B cell (primary cell): Measurements from ENCODE around the gene UGT1A4. TPM values are rescaled to one million over a fixed set of nuclear protein-coding genes. Genes with fewer than 3 reads are reported as not detected.

Experiments
- ATAC-seq: fragments of 200-7000 bp; cut with Tn5 transposase; one replicate; pipeline ENCODE4 v1.10.0; 2021; ENCODE audit warnings: low read depth, mild to moderate bottlenecking, moderate number of reproducible peaks, moderate library complexity
- CTCF ChIA-PET: fragments of 350-600 bp; sonication (Branson Sonifier 250); formaldehyde crosslinking; loops from one replicate; lab custom pipeline; 2021; ENCODE audit warnings: antibody characterized with exemption, inconsistent platforms; lab: Charles Lee
- POLR2A ChIA-PET: fragments of 350-600 bp; sonication (Branson Sonifier 250); formaldehyde crosslinking; loops from one replicate; lab custom pipeline; 2021; ENCODE audit warnings: antibody characterized with exemption; lab: Charles Lee
- DNase-seq: peaks from one replicate; pipeline ENCODE4 v3.0.0; 2013
- H2AFZ ChIP-seq: 2 replicates; pipeline ENCODE4 v1.6.1; 2012; ENCODE audit warnings: mild to moderate bottlenecking, low read depth, low read length; ENCODE audit not compliant: insufficient read depth, poor library complexity, severe bottlenecking
- H3K27ac ChIP-seq, 2 donors: 1 replicate in 1 of 2; 2 replicates in 1 of 2; pipeline ENCODE4 v1.5.1; 2012 to 2013; ENCODE audit warnings: low read length in 2 of 2, mild to moderate bottlenecking in 2 of 2, moderate library complexity in 1 of 2
- H3K27me3 ChIP-seq, 4 experiments: fragments of 200-600 bp in 1 of 4; sonication (generic) in 1 of 4; replicated peaks in 1 of 4; 1 replicate in 2 of 4; 2 replicates in 2 of 4; pipeline versions ENCODE4 v1.6.1 to v1.7.0; 2013 to 2016; ENCODE audit warnings: low read length in 3 of 4, mild to moderate bottlenecking in 2 of 4, mixed read lengths in 1 of 4, moderate library complexity in 1 of 4; ENCODE audit not compliant: insufficient read depth in 4 of 4, control insufficient read depth in 3 of 4; ENCODE audit errors: control extremely low read depth in 1 of 4
- H3K36me3 ChIP-seq, 2 experiments: replicated peaks in 1 of 2; 1 replicate in 1 of 2; 2 replicates in 1 of 2; pipeline versions ENCODE4 v1.6.1 to v1.7.1; 2013; ENCODE audit warnings: low read length in 1 of 2; ENCODE audit not compliant: insufficient read depth in 2 of 2, control insufficient read depth in 1 of 2; ENCODE audit errors: control extremely low read depth in 1 of 2, extremely low read depth in 1 of 2
- H3K4me1 ChIP-seq, 2 donors: fragments of 200-600 bp in 1 of 2; sonication (generic) in 1 of 2; 1 replicate in 1 of 2; 2 replicates in 1 of 2; pipeline versions ENCODE4 v1.5.1 to v1.6.1; 2013 to 2017; ENCODE audit warnings: low read length in 2 of 2; ENCODE audit not compliant: control insufficient read depth in 2 of 2, insufficient read depth in 2 of 2
- H3K4me2 ChIP-seq: replicated peaks from 2 replicates; pipeline ENCODE3; 2012; ENCODE audit warnings: mild to moderate bottlenecking, low read depth, low read length; ENCODE audit not compliant: poor library complexity, severe bottlenecking
- H3K4me3 ChIP-seq, 5 experiments: fragments of 200-600 bp in 1 of 5; sonication (generic) in 1 of 5; 1 replicate in 3 of 5; 2 replicates in 2 of 5; pipeline versions ENCODE4 v1.5.1 to v1.7.0; 2011 to 2016; ENCODE audit warnings: low read length in 4 of 5, mild to moderate bottlenecking in 4 of 5, low read depth in 2 of 5, control low read depth in 1 of 5, moderate library complexity in 1 of 5; ENCODE audit not compliant: insufficient read depth in 1 of 5; ENCODE audit errors: control extremely low read depth in 1 of 5, extremely low read depth in 1 of 5
- H3K79me2 ChIP-seq: fragments of 200-600 bp; sonication (generic); one replicate; pipeline ENCODE4 v1.6.0; 2016; ENCODE audit warnings: low read length; ENCODE audit not compliant: control insufficient read depth, insufficient read depth
- H3K9ac ChIP-seq: fragments of 200-600 bp; sonication (generic); 2 replicates; pipeline ENCODE4 v1.6.1; 2017; ENCODE audit warnings: mild to moderate bottlenecking, low read length, moderate library complexity
- H3K9me3 ChIP-seq, 3 donors: one replicate each; pipeline versions ENCODE4 v1.6.1 to v1.7.1; 2013; ENCODE audit warnings: low read length in 2 of 3; ENCODE audit not compliant: control insufficient read depth in 2 of 3, insufficient read depth in 1 of 3; ENCODE audit errors: control extremely low read depth in 1 of 3
- H4K20me1 ChIP-seq: 2 replicates; pipeline ENCODE4 v1.6.0; 2012; ENCODE audit warnings: mild to moderate bottlenecking, low read length; ENCODE audit not compliant: insufficient read depth, control insufficient read depth, poor library complexity, severe bottlenecking
- H3K27ac Mint-ChIP-seq: one replicate; pipeline ENCODE4 v1.8.0; 2021; ENCODE audit warnings: mixed read lengths
- H3K27me3 Mint-ChIP-seq: one replicate; pipeline ENCODE4 v1.8.0; 2021; ENCODE audit warnings: mixed read lengths
- H3K4me1 Mint-ChIP-seq: one replicate; pipeline ENCODE4 v1.8.0; 2021; ENCODE audit warnings: mixed read lengths
- H3K4me3 Mint-ChIP-seq: one replicate; pipeline ENCODE4 v1.8.0; 2021; ENCODE audit warnings: mixed read lengths
- H3K9me3 Mint-ChIP-seq: one replicate; pipeline ENCODE4 v1.8.0; 2022; ENCODE audit warnings: mixed read lengths; ENCODE audit not compliant: insufficient read depth
- CTCF ChIP-seq: fragments of 200-600 bp; IDR thresholded peaks from one replicate; pipeline ENCODE4 v1.8.0; 2022; ENCODE audit warnings: antibody characterized with exemption, mild to moderate bottlenecking
- EZH2 ChIP-seq: IDR thresholded peaks from 2 replicates; pipeline ENCODE4 v1.6.1; 2012; ENCODE audit warnings: borderline replicate concordance, low read depth, mild to moderate bottlenecking, moderate library complexity, low read length; ENCODE audit not compliant: insufficient read depth, poor library complexity, severe bottlenecking
- WGBS: methylation state at CpG from one replicate; pipeline ENCODE4 v1.1.5; 2013; ENCODE audit warnings: missing lambda C conversion rate; ENCODE audit not compliant: insufficient coverage; 5-methylcytosine and 5-hydroxymethylcytosine counted together
- intact Hi-C: fragments of 100-400 bp; cut with micrococcal nuclease; formaldehyde crosslinking; loops from one replicate; pipeline ENCODE4 v1.10.0; 2022
- polyA plus RNA-seq: library from polyadenylated mRNA; depleted of rRNA; stranded (reverse); fragments of >200 nt; gene quantifications from 2 replicates; pipeline ENCODE4 v1.2.3, GENCODE V29; 2012
- total RNA-seq, 2 donors: library from RNA; stranded (reverse); fragments of 120-200 nt in 1 of 2; gene quantifications; 1 replicate in 1 of 2; 2 replicates in 1 of 2; pipeline versions ENCODE4 v1.2.3 to v1.2.4, GENCODE V29; 2013 to 2022

Gene UGT1A4
- total and polyA plus RNA-seq, 2 donors (not counting 1 experiment from before 2014, with no cell fraction given): not detected

GRCh38 chr2:233807966-233808935 is 89.7 kb downstream of the UGT1A4 start:
- DNase-seq: no peak
- WGBS: 91% methylated on average over 7 of the region's 10 CpGs

More at GRCh38 chr2:233807966-233808935, 89.7 kb downstream of the UGT1A4 start:
- H3K4me1 ChIP-seq: no peaks in the 10 kb centered on the region
- TF ChIP-seq CTCF (no peak), EZH2 (no peak)
- H3K27me3 ChIP-seq: peaks cover 0 to 10% (median 0%) of the 10 kb centered on the region in 4 experiments
- no peaks in the 10 kb centered on the region for H3K79me2 ChIP-seq
- no peak overlapping the region for H3K9ac ChIP-seq
- no peaks in the 10 kb centered on the region for H3K36me3 ChIP-seq
- no peak overlapping the region for H3K27ac Mint-ChIP-seq
- no peaks in the 10 kb centered on the region for H3K4me1 Mint-ChIP-seq
- H3K4me3 ChIP-seq: no peak overlapping the region
- ChIA-PET CTCF (no interaction called here), POLR2A (no interaction called here)
- no peak overlapping the region for H3K27ac ChIP-seq
- H3K9me3 ChIP-seq: no peaks in the 10 kb centered on the region
- ATAC-seq: no peak
- H3K9me3 Mint-ChIP-seq: no peaks in the 10 kb centered on the region
- H2AFZ ChIP-seq: no peak overlapping the region
- peaks cover 28% of the 10 kb centered on the region for H3K27me3 Mint-ChIP-seq
- H4K20me1 ChIP-seq: no peaks in the 10 kb centered on the region
- H3K4me2 ChIP-seq: no peak overlapping the region
- intact Hi-C loops: no loop called here
- no peak overlapping the region for H3K4me3 Mint-ChIP-seq
